ENCODE measurements around the gene PLXNA2. TPM values are rescaled to one million over a fixed set of nuclear protein-coding genes. Genes with fewer than 3 reads are reported as not detected.

PLXNA2 gene
- total RNA-seq, 1 experiment from 2014 or later: 0.06 TPM

GRCh38 chr1:208009706-208010444, 234.3 kb downstream of the PLXNA2 start:
- H3K36me3 ChIP-seq (ENCODE audit: insufficient read depth, low read length, poor library complexity, severe bottlenecking): no peaks in the 10 kb centered on the region
- ChIA-PET POLR2A (ENCODE audit: low non-redundant PET) (no interaction called here), CTCF (no interaction called here)
- no peak overlapping the region for H3K27ac ChIP-seq (ENCODE audit: low read depth, low read length, poor library complexity, severe bottlenecking)
- intact Hi-C loops (cut with micrococcal nuclease; ENCODE audit: unreplicated experiment): no loop called here
- DNase-seq (ENCODE audit: low spot score): no peak
- H3K4me3 ChIP-seq (ENCODE audit: low read depth, low read length, poor library complexity, severe bottlenecking): no peak overlapping the region
- no peak for TF ChIP-seq EZH2 (IDR thresholded peaks at IDR 0.05; ENCODE audit: borderline replicate concordance, low read depth, low read length, poor library complexity, severe bottlenecking)
- TF ChIP-seq, protein P1, sequence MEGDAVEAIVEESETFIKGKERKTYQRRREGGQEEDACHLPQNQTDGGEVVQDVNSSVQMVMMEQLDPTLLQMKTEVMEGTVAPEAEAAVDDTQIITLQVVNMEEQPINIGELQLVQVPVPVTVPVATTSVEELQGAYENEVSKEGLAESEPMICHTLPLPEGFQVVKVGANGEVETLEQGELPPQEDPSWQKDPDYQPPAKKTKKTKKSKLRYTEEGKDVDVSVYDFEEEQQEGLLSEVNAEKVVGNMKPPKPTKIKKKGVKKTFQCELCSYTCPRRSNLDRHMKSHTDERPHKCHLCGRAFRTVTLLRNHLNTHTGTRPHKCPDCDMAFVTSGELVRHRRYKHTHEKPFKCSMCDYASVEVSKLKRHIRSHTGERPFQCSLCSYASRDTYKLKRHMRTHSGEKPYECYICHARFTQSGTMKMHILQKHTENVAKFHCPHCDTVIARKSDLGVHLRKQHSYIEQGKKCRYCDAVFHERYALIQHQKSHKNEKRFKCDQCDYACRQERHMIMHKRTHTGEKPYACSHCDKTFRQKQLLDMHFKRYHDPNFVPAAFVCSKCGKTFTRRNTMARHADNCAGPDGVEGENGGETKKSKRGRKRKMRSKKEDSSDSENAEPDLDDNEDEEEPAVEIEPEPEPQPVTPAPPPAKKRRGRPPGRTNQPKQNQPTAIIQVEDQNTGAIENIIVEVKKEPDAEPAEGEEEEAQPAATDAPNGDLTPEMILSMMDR (conservative IDR thresholded peaks at IDR 0.05; ENCODE audit: low read depth, low read length): no peak
- H3K4me1 ChIP-seq (ENCODE audit: insufficient read depth, low read length, poor library complexity, severe bottlenecking): no peaks in the 10 kb centered on the region
- H3K27me3 ChIP-seq (replicated peaks; ENCODE audit: insufficient read depth, low read depth, low read length, poor library complexity): peaks cover 7% of the 10 kb centered on the region
- BruUV-seq (replicated peaks): no TSS peak
- H3K9me3 ChIP-seq (ENCODE audit: low read depth, low read length, poor library complexity, severe bottlenecking): no peaks in the 10 kb centered on the region

GRCh38 chr1:208009303-208009702, 234.9 kb downstream of the PLXNA2 start:
- POLR2A ChIA-PET (ENCODE audit: low non-redundant PET): no interaction called here

GRCh38 chr1:208008534-208008933, 235.7 kb downstream of the PLXNA2 start:
- Histone ChIP-seq H3K27ac (ENCODE audit: low read depth, low read length, poor library complexity, severe bottlenecking) (no peak overlapping the region), H3K36me3 (ENCODE audit: insufficient read depth, low read length, poor library complexity, severe bottlenecking) (no peaks in the 10 kb centered on the region), H3K4me1 (ENCODE audit: insufficient read depth, low read length, poor library complexity, severe bottlenecking) (no peaks in the 10 kb centered on the region), H3K27me3 (replicated peaks; ENCODE audit: insufficient read depth, low read depth, low read length, poor library complexity) (peaks cover 7% of the 10 kb centered on the region), H3K4me3 (ENCODE audit: low read depth, low read length, poor library complexity, severe bottlenecking) (no peak overlapping the region), H3K9me3 (ENCODE audit: low read depth, low read length, poor library complexity, severe bottlenecking) (no peaks in the 10 kb centered on the region)
- DNase-seq (ENCODE audit: low spot score): no peak
- ChIA-PET POLR2A (ENCODE audit: low non-redundant PET) (no interaction called here), CTCF (interaction anchor here (0.5 kb wide), 1 partner anchor 14 kb away, joined by 3 read pairs; no protein-coding TSS in a partner anchor)
- TF ChIP-seq, protein P1 (conservative IDR thresholded peaks at IDR 0.05; ENCODE audit: low read depth, low read length): no peak
- TF ChIP-seq EZH2 (IDR thresholded peaks at IDR 0.05; ENCODE audit: borderline replicate concordance, low read depth, low read length, poor library complexity, severe bottlenecking): no peak
- intact Hi-C loops (cut with micrococcal nuclease; ENCODE audit: unreplicated experiment): no loop called here
- no TSS peak for BruUV-seq (replicated peaks)

More at GRCh38 chr1:208009303-208009702, 234.9 kb downstream of the PLXNA2 start:
- no peak for DNase-seq (ENCODE audit: low spot score)
- Histone ChIP-seq H3K27ac (ENCODE audit: low read depth, low read length, poor library complexity, severe bottlenecking) (no peak overlapping the region), H3K4me3 (ENCODE audit: low read depth, low read length, poor library complexity, severe bottlenecking) (no peak overlapping the region), H3K9me3 (ENCODE audit: low read depth, low read length, poor library complexity, severe bottlenecking) (no peaks in the 10 kb centered on the region), H3K36me3 (ENCODE audit: insufficient read depth, low read length, poor library complexity, severe bottlenecking) (no peaks in the 10 kb centered on the region), H3K27me3 (replicated peaks; ENCODE audit: insufficient read depth, low read depth, low read length, poor library complexity) (peaks cover 7% of the 10 kb centered on the region), H3K4me1 (ENCODE audit: insufficient read depth, low read length, poor library complexity, severe bottlenecking) (no peaks in the 10 kb centered on the region)
- CTCF ChIA-PET: interaction anchor here (0.5 kb wide), 1 partner anchor 13 kb away, joined by 3 read pairs; no protein-coding TSS in a partner anchor
- no peak for TF ChIP-seq EZH2 (IDR thresholded peaks at IDR 0.05; ENCODE audit: borderline replicate concordance, low read depth, low read length, poor library complexity, severe bottlenecking)
- TF ChIP-seq, protein P1 (conservative IDR thresholded peaks at IDR 0.05; ENCODE audit: low read depth, low read length): no peak
- BruUV-seq (replicated peaks): no TSS peak
- intact Hi-C loops (cut with micrococcal nuclease; ENCODE audit: unreplicated experiment): no loop called here
